ENCODE data around the gene MYOM3.

Gene MYOM3

DNA sequence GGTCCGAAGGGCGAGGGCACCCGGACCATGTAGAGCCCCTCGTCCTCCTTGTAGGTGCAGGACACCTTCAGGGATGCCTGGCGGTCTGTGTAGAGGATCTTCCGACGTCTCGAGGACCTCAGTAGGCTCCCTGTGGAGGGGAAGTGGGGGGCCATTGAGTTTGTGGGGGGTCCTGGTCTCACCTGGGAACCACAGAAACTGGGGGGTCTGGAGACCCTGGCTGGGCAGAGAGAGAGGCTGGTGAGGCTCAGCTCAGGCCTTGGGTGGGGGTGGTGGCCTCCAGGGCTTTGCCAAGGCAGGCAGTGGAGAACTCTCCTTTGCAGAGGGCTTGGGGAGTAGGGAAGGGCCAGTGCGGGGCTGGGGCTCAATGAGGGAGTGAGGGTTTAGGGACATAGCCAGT lies 19.0 kb downstream of the MYOM3 start:
- Histone ChIP-seq H3K4me1 (ENCODE audit: control insufficient read depth, low read length) (no peaks in the 10 kb centered on the region), H3K79me2 (ENCODE audit: control insufficient read depth, low read length) (no peaks in the 10 kb centered on the region), H3K4me3 (ENCODE audit: low read length) (no peak overlapping the region), H3K9me3 (ENCODE audit: control insufficient read depth, insufficient read depth, low read length) (no peaks in the 10 kb centered on the region), H3K4me2 (ENCODE audit: low read length) (no peak overlapping the region), H4K20me1 (ENCODE audit: control insufficient read depth, insufficient read depth, low read depth, low read length) (no peaks in the 10 kb centered on the region), H3K27ac (ENCODE audit: low read depth, low read length) (no peak overlapping the region), H3K27me3 (ENCODE audit: control insufficient read depth, low read length) (peaks cover 5% of the 10 kb centered on the region; the same call in 1 of the 2 replicates), H3K36me3 (ENCODE audit: control insufficient read depth, low read length) (no peaks in the 10 kb centered on the region), H3F3A (ENCODE audit: control insufficient read depth, insufficient read depth) (no peaks in the 10 kb centered on the region), H3K9me2 (replicated peaks; ENCODE audit: control insufficient read depth, low read length) (no peaks in the 10 kb centered on the region)
- no peak for TF ChIP-seq EZH2phosphoT487 (IDR thresholded peaks at IDR 0.05; ENCODE audit: borderline replicate concordance, low read length)
- TF ChIP-seq, protein P1, sequence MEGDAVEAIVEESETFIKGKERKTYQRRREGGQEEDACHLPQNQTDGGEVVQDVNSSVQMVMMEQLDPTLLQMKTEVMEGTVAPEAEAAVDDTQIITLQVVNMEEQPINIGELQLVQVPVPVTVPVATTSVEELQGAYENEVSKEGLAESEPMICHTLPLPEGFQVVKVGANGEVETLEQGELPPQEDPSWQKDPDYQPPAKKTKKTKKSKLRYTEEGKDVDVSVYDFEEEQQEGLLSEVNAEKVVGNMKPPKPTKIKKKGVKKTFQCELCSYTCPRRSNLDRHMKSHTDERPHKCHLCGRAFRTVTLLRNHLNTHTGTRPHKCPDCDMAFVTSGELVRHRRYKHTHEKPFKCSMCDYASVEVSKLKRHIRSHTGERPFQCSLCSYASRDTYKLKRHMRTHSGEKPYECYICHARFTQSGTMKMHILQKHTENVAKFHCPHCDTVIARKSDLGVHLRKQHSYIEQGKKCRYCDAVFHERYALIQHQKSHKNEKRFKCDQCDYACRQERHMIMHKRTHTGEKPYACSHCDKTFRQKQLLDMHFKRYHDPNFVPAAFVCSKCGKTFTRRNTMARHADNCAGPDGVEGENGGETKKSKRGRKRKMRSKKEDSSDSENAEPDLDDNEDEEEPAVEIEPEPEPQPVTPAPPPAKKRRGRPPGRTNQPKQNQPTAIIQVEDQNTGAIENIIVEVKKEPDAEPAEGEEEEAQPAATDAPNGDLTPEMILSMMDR (IDR thresholded peaks at IDR 0.05; ENCODE audit: low read depth, low read length, poor library complexity, severe bottlenecking), result no peak

DNA sequence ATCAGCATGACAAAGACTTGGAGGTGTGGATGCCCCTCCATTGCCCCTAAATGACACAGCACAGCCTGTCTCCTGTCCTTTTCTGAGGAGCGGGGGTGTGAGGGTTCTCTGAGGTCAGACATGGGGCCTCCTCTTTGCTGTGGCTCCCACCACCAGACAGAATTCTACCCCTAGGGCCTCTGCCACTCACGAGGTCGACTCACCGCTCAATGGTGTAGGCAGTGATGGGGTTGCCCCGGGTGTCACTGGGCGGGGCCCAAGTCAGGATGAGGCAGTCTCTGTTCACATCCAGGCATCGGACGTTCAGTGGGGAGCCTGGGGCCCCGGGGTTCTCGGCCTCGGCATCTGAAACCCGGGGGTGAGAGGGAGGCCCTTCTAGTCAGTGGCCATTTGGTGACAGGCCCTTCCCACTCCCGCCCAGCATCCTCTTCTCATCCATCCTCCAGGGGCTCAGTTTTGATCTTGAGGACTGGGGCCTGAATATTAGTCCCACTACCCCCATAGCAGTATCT lies 19.9 kb downstream of the MYOM3 start:
- H3K4me2 ChIP-seq (ENCODE audit: low read length), result no peak overlapping the region
- no peak for TF ChIP-seq EZH2phosphoT487 (IDR thresholded peaks at IDR 0.05; ENCODE audit: borderline replicate concordance, low read length)
- TF ChIP-seq, protein P1 (IDR thresholded peaks at IDR 0.05; ENCODE audit: low read depth, low read length, poor library complexity, severe bottlenecking), result no peak
- no peaks in the 10 kb centered on the region for H3K9me3 ChIP-seq (ENCODE audit: control insufficient read depth, insufficient read depth, low read length)
- H3K4me1 ChIP-seq (ENCODE audit: control insufficient read depth, low read length), result no peaks in the 10 kb centered on the region
- no peaks in the 10 kb centered on the region for H3F3A ChIP-seq (ENCODE audit: control insufficient read depth, insufficient read depth)
- peaks cover 5% of the 10 kb centered on the region; the same call in 1 of the 2 replicates for H3K27me3 ChIP-seq (ENCODE audit: control insufficient read depth, low read length)
- no peaks in the 10 kb centered on the region for H3K36me3 ChIP-seq (ENCODE audit: control insufficient read depth, low read length)
- no peak overlapping the region for H3K27ac ChIP-seq (ENCODE audit: low read depth, low read length)
- H4K20me1 ChIP-seq (ENCODE audit: control insufficient read depth, insufficient read depth, low read depth, low read length), result no peaks in the 10 kb centered on the region
- H3K9me2 ChIP-seq (replicated peaks; ENCODE audit: control insufficient read depth, low read length), result no peaks in the 10 kb centered on the region
- H3K4me3 ChIP-seq (ENCODE audit: low read length), result no peak overlapping the region
- no peaks in the 10 kb centered on the region for H3K79me2 ChIP-seq (ENCODE audit: control insufficient read depth, low read length)

DNA sequence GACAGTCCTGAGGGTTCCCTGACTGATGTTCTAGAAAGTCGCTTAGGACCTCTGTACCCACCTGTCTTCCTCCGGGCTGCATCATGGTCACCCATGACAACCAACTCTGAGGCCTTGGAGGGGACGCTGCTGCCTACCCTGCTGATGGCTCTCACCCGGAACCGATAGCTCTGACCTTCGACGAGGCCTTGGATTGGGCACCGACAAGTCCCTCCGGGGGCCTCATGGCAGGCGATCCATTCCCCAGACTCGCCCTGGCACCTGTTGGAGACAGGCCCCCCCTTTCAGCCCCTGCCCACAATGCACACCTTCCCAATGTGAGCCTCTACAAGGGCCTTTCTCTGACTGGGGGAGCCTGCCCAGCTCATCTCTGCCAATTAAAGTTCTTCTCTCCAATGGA lies 21.2 kb downstream of the MYOM3 start:
- Histone ChIP-seq H3K4me1 (ENCODE audit: control insufficient read depth, low read length) (no peaks in the 10 kb centered on the region), H3K9me2 (replicated peaks; ENCODE audit: control insufficient read depth, low read length) (no peaks in the 10 kb centered on the region), H3K4me2 (ENCODE audit: low read length) (no peak overlapping the region), H3K36me3 (ENCODE audit: control insufficient read depth, low read length) (no peaks in the 10 kb centered on the region), H3K79me2 (ENCODE audit: control insufficient read depth, low read length) (no peaks in the 10 kb centered on the region), H3K27ac (ENCODE audit: low read depth, low read length) (no peak overlapping the region), H4K20me1 (ENCODE audit: control insufficient read depth, insufficient read depth, low read depth, low read length) (no peaks in the 10 kb centered on the region), H3K4me3 (ENCODE audit: low read length) (no peak overlapping the region), H3K9me3 (ENCODE audit: control insufficient read depth, insufficient read depth, low read length) (no peaks in the 10 kb centered on the region), H3K27me3 (ENCODE audit: control insufficient read depth, low read length) (peaks cover 6% of the 10 kb centered on the region), H3F3A (ENCODE audit: control insufficient read depth, insufficient read depth) (no peaks in the 10 kb centered on the region)
- no peak for TF ChIP-seq EZH2phosphoT487 (IDR thresholded peaks at IDR 0.05; ENCODE audit: borderline replicate concordance, low read length)
- TF ChIP-seq, protein P1 (IDR thresholded peaks at IDR 0.05; ENCODE audit: low read depth, low read length, poor library complexity, severe bottlenecking), result no peak

All from DOHH2 (cell line).